HL-60/S4 treated with retinoic acid at 250 ng/mL for 4 days and 3 days (cell line): ENCODE data around the gene NUTM2D.
"Not testable (repeated sequence)": the region's sequence is repeated elsewhere in the genome, so short reads cannot be mapped to it uniquely, and the experiment has no call there.

Source experiments
- in situ Hi-C: fragments of 300-500 bp; cut with MboI; formaldehyde crosslinking; loops from 2 replicates; pipeline ENCODE4 v1.7.0; 2022; ENCODE audit warnings: low sequenced_read_pairs

NUTM2D gene

DNA sequence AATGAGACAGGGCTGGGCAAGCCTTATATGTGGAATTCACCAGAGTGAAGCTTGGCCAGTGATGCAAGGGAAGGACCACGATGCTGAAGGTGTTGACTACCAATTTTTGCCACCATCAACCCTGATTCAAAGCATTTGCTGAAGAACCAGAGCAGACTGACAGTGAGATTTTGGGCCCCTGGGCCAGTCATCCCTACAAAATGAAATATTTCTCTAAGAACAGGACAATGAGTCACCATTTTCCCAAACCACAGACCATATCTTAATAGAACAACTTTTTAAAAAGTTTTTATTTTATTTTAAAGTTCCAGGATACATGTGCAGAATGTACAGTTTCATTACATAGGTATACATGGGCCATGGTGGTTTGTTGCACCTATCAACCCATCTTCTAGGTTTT lies 16.5 kb downstream of the NUTM2D start:
- in situ Hi-C loops = not testable (repeated sequence)

DNA sequence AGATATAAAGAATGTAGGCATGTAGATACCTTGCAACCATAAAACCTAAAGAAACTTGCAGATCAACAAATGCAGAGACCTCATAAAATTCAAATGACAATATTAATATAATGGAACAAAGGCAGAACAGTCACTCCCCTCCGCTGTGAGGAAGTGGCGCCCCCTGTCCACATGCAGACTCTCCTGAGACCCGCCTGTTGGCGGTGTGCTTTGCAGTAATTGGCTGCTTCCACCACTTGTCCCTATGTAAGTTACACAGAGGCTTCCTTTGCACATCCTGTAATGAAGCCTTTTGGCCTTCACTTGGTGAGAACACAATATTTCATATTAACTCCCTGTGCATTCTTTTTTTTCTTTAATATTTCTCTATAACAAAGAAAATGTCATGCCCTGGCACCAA lies 21.6 kb downstream of the NUTM2D start:
- in situ Hi-C loops = not testable (repeated sequence)

DNA sequence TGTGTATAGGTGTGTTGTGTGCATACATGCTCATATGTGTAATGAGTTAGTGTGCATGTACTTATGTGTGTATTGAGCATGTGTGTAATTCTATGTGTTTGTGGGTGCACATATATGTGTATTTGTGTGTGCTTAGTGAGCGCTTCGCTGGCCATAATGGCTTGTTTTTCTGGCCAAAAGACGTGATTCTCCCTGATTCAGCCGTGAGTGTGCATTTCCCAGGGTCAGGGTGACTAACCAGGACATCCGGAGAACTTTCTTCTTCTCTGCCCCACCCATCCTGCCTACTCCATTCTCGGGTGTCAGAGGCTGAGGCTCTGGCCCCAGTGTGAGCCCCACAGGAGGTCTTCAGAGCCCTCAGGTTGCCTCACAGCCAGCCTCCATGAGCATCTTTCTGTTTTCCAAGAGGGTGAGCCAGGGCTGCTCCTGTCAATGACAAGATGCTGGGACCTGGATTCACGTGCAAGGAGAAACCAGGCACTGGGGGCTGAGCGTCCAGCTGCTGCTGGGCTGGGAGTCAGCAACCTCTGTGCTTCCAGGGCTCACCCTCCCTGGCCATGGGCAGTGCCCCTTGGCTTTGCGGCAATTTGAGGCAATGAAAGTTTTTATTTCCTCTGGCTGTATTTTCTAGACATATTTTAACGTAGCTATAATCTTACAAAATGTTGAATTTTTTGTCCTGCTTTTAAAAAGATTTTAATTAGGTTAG lies 25.8 kb downstream of the NUTM2D start:
- in situ Hi-C loops = not testable (repeated sequence)

DNA sequence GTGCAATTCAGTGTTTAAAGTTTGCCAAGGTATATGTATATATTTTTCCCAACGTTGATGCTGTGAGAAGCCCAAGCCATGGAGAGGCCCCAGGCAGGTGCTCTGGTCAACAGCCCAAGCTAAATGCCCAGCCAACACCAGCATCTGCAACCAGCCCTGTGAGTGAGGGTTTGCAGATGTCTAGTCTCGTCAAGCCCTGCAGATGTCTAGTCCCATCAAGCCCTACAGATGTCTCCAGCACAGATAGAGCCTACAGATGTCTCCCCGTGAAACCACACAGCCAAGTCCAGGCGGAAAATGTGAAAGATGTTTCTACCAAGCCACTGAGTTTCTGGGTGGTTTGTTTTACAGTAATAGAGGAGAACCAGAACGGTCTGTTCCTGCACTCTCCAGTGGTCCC lies 26.7 kb downstream of the NUTM2D start:
- in situ Hi-C loops = not testable (repeated sequence)

DNA sequence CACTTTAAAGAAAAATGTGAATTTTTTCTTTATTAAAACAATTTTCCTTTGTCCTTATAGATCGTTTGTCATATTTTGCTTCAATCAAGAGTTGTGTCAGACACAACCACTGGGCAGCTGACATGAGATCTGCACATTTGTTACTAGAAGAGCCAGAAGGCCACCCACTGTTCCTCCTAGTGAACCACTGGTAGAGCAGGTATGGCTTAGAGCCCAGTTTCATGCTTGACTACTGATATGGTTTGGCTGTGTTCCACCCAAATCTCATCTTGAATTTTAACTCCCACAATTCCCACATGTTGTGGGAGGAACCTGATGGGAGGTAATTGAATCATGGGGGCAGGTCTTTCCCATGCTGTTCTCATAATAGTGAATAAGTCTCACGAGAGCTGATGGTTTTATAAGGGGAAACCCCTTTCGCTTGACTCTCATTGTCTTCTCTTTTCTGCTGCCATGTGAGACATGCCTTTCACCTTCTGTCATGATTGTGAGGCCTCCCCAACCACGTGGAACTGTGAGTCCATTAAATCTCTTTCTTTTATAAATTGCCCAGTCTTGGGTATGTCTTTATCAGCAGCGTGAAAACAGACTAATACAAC lies 28.3 kb downstream of the NUTM2D start:
- in situ Hi-C loops = not testable (repeated sequence)

DNA sequence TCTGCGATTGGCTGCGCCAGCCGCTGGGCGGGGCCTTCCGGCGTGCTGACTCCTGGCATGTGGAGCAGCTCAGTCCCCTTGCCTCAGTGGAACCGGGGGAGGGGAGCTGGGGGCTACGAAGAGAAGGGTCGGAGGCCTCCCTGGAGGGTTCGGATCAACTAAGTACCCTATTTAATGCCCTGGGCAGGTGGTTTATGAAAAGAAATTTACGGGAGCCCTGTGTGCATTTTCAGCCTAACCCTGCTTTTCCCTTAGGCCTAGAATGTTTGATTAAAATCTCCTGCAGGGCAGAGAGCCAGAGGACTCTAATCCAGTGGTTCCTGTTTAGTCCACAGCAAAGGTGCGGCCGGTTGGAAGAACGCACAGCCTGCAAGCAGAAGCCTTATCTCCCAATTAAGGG lies 33.8 kb downstream of the NUTM2D start:
- in situ Hi-C loops = not testable (repeated sequence)

DNA sequence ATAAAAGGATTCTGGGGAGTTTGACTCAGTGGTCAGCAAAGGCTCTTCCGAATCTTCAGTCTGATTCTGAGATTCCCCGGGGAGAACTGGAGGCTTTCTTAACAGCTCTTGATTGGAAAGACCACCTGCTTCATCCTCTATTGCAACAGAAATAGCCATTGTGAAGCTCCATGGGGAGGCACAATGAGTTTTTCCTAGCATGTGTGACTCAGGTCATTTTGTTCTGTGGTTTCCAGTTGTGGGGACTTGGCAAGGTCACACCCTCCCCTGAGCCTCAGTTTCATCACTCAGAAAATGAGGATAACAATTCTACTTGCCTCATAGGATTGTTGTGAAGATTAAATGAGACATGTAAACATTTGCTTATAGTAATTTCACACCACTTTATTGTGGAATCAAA lies 38.7 kb downstream of the NUTM2D start:
- in situ Hi-C loops = not testable (repeated sequence)

DNA sequence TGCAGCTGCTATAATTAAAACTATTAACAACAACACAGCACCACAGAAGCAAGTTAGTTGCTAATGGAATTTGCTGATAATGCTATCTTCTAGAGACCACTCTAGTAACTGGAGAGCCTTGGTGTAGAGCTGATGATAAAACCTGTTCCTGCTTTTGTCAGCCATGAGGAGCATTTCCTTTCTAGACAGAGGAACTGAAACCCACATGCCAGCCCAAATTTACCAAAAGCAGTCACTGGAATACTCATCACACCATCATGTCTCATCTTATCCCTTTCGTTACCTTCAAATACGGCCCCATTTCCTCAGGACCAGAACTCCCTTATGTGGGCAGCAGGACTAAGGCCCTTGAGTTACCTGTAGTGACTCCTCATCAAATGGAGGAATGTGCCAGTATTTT lies 40.9 kb downstream of the NUTM2D start:
- in situ Hi-C loops = not testable (repeated sequence)

DNA sequence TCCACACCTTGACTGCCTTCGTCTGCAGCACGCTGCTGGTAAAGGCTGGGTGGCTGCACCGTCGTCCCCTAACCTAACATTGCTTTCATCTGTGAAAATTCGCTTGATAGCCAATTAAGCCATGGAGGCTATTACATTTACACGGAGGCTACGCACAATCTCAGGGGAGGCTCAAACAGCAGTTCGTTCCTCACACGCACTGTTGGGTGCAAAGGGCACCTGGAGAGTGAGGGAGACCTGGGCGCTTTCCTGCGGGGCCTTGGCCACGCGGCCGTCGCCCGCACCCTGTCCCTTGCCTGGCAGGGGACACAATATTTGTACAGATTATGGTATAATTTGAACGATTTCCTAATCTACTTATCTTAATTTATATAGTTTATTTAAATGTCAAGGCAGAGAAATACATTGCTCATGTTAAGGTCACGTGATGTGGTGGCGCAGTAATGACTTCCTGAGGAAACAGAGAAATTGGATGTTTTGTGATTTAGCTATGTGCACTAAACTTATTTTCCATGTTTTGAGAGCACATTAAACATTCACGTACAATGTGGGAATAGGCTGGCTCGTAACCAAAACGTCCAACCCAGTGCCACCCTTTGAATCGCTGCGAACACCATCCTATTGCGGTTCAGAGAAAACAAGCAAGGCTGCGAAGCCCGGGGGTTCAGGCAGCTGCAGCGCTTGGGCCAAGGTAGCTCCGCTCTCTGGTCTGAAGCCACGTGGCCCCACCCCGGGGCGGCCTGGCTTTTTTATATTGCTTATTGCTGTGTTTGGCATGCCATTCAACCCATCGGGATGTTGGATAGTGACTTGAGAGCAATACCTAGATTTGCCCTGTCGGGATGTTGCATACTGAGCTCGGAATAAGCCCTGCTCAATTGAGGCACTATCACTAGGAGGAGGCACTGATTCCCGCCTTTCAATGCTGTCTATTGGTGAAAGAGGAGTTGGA lies 50.2 kb downstream of the NUTM2D start:
- in situ Hi-C loops = not testable (repeated sequence)

DNA sequence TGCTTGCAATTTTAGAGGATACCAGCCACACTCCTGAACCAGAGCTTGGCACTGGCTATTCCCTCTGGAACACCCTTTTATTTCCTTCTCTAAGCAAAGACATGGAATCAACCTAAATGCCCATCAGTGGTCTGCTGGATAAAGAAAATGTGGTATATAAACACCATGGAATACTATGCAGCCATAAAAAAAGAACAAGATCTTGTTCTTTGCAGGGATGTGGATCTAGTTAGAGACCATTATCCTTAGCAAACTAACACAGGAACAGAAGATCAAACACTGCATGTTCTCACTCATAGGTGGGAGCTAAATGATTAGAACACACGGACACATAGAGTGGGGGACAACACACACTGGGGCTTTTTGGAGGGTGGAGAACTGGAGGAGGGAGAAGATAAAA lies 56.4 kb downstream of the NUTM2D start:
- in situ Hi-C loops = not testable (repeated sequence)
